Vagina (tissue), 2 donors: ENCODE results near the gene DIO3.

Experiments
- POLR2A ChIP-seq, 2 donors: fragments of 450-650 bp; IDR thresholded peaks; one replicate each; pipeline ENCODE4 v1.6.1; 2017; ENCODE audit warnings: antibody characterized with exemption in 2 of 2, mild to moderate bottlenecking in 2 of 2, moderate library complexity in 2 of 2
- POLR2AphosphoS5 ChIP-seq, 2 donors: sonication (generic); formaldehyde crosslinking; IDR thresholded peaks; one replicate each; pipeline ENCODE4 v1.9.0; 2017; ENCODE audit warnings: antibody characterized with exemption in 2 of 2, mild to moderate bottlenecking in 2 of 2, low read depth in 1 of 2; ENCODE audit not compliant: insufficient read depth in 1 of 2
- TF ChIP-seq, protein P1 (sequence below), 3 experiments: fragments of 450-650 bp in 2 of 3; fragments of 200-600 bp in 1 of 3; sonication (generic) in 1 of 3; IDR thresholded peaks; one replicate each; pipeline ENCODE4 v1.5.1; 2017 to 2019; ENCODE audit warnings: antibody characterized with exemption in 3 of 3, mild to moderate bottlenecking in 2 of 3, moderate library complexity in 2 of 3

DNA sequence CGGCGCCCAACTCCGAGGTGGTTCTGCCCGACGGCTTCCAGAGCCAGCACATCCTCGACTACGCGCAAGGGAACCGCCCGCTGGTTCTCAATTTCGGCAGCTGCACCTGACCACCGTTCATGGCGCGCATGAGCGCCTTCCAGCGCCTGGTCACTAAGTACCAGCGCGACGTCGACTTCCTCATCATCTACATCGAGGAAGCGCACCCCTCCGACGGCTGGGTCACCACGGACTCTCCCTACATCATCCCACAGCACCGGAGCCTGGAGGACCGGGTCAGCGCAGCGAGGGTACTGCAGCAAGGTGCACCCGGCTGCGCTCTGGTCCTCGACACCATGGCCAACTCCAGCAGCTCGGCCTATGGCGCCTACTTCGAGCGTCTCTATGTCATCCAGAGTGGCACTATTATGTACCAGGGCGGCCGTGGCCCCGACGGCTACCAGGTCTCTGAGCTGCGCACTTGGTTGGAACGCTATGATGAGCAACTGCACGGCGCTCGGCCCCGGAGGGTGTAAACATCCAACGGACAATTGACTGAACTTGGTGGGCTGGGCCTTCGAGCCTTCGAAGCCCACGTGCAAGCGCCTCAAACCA, 699 bp downstream of the DIO3 start:
- TF ChIP-seq POLR2A (IDR thresholded peaks at IDR 0.05) (no peak), POLR2AphosphoS5 (IDR thresholded peaks at IDR 0.05; ENCODE audit: insufficient read depth in 1 of 2, low read depth in 1 of 2) (no peak)
- TF ChIP-seq, protein P1, sequence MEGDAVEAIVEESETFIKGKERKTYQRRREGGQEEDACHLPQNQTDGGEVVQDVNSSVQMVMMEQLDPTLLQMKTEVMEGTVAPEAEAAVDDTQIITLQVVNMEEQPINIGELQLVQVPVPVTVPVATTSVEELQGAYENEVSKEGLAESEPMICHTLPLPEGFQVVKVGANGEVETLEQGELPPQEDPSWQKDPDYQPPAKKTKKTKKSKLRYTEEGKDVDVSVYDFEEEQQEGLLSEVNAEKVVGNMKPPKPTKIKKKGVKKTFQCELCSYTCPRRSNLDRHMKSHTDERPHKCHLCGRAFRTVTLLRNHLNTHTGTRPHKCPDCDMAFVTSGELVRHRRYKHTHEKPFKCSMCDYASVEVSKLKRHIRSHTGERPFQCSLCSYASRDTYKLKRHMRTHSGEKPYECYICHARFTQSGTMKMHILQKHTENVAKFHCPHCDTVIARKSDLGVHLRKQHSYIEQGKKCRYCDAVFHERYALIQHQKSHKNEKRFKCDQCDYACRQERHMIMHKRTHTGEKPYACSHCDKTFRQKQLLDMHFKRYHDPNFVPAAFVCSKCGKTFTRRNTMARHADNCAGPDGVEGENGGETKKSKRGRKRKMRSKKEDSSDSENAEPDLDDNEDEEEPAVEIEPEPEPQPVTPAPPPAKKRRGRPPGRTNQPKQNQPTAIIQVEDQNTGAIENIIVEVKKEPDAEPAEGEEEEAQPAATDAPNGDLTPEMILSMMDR (IDR thresholded peaks at IDR 0.05), result no peak
